Measurements from ENCODE around the gene BRI3BP.

- TF ChIP-seq, protein P1, sequence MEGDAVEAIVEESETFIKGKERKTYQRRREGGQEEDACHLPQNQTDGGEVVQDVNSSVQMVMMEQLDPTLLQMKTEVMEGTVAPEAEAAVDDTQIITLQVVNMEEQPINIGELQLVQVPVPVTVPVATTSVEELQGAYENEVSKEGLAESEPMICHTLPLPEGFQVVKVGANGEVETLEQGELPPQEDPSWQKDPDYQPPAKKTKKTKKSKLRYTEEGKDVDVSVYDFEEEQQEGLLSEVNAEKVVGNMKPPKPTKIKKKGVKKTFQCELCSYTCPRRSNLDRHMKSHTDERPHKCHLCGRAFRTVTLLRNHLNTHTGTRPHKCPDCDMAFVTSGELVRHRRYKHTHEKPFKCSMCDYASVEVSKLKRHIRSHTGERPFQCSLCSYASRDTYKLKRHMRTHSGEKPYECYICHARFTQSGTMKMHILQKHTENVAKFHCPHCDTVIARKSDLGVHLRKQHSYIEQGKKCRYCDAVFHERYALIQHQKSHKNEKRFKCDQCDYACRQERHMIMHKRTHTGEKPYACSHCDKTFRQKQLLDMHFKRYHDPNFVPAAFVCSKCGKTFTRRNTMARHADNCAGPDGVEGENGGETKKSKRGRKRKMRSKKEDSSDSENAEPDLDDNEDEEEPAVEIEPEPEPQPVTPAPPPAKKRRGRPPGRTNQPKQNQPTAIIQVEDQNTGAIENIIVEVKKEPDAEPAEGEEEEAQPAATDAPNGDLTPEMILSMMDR (IDR thresholded peaks at IDR 0.05): no peak
- TF ChIP-seq POLR2AphosphoS5 (IDR thresholded peaks at IDR 0.05) (no peak), POLR2A (IDR thresholded peaks at IDR 0.05) (no peak)
Measured at GRCh38 chr12:125028106-125028505, 34.7 kb downstream of the BRI3BP start.

Data from prostate gland (tissue), 2 donors.